ENCODE measurements around the gene VAMP5. TPM values are rescaled to one million over a fixed set of nuclear protein-coding genes. Genes with fewer than 3 reads are reported as not detected.
A peak's percentile ranks its signal among the peaks of the same experiment; 100 is the strongest.

The VAMP5 gene
- total RNA-seq, 1 experiment from 2014 or later, result 15.1 TPM

DNA sequence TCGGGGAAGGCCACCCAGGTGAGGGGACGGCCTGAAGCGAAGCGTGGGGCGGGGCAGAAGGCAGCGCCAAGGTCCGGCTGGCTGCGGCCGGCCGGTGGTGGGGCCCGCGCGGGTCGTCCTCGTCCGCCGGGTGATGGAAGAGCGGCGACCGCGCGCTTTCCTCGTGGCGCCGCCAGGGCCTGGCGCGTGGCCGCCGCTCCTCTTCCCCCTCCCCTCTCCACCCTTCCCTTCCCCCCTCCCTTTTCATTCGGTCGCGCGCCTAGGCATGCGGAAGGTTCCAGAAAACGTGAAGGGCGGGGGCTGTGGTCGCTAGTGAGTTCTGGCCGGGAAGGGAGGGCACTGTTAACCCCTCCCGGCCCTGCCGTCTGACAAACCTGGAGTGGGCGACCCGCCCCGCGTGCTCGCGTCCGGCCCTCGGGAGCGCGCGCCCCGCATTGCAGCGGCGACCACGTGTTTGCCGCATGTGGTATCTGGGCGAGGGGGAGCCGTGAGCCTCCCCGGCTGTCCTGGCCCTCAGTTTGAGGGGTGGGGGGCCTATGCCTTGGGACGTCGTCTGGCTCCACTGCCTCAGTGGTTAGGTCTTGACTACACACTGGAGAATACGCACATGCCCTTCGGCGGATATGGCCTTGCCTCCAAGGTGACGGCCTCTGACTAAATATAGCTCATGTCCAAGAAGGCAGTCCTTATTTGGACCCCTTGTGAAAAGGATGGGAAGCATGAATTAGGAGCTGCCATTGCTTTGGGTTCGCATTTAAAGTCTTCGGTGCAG lies 44.7 kb upstream of the VAMP5 start:
- Histone ChIP-seq H3K27me3 (replicated peaks; ENCODE audit: control insufficient read depth, insufficient read depth, low read length) (no peaks in the 10 kb centered on the region), H3K4me1 (peaks cover 6% of the 10 kb centered on the region), H3K36me3 (ENCODE audit: control insufficient read depth, insufficient read depth, low read length) (peaks cover 2% of the 10 kb centered on the region; the same call in 1 of the 2 replicates), H3K9me3 (no peaks in the 10 kb centered on the region), H3K4me3 (ENCODE audit: low read depth, low read length) (peak overlapping the region; percentile 98)
- DNase-seq, result peak; percentile 73 to 75
- Mint-ChIP-seq H3K27ac (ENCODE audit: unreplicated experiment) (peak overlapping the region; percentile 99), H3K27me3 (ENCODE audit: insufficient read depth, unreplicated experiment) (no peaks in the 10 kb centered on the region), H3K9me3 (ENCODE audit: unreplicated experiment) (no peaks in the 10 kb centered on the region), H3K36me3 (ENCODE audit: insufficient read depth, unreplicated experiment) (peaks cover 69% of the 10 kb centered on the region), H3K4me1 (ENCODE audit: low read depth, unreplicated experiment) (peaks cover 41% of the 10 kb centered on the region), H3K4me3 (ENCODE audit: unreplicated experiment) (peak overlapping the region; percentile 97)
- TF ChIP-seq, protein P1, sequence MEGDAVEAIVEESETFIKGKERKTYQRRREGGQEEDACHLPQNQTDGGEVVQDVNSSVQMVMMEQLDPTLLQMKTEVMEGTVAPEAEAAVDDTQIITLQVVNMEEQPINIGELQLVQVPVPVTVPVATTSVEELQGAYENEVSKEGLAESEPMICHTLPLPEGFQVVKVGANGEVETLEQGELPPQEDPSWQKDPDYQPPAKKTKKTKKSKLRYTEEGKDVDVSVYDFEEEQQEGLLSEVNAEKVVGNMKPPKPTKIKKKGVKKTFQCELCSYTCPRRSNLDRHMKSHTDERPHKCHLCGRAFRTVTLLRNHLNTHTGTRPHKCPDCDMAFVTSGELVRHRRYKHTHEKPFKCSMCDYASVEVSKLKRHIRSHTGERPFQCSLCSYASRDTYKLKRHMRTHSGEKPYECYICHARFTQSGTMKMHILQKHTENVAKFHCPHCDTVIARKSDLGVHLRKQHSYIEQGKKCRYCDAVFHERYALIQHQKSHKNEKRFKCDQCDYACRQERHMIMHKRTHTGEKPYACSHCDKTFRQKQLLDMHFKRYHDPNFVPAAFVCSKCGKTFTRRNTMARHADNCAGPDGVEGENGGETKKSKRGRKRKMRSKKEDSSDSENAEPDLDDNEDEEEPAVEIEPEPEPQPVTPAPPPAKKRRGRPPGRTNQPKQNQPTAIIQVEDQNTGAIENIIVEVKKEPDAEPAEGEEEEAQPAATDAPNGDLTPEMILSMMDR (IDR thresholded peaks at IDR 0.05; ENCODE audit: insufficient read depth in 1 of 2, low read depth in 1 of 2, low read length in 1 of 2, severe bottlenecking in 1 of 2, unreplicated experiment in 1 of 2), result no peak
- intact Hi-C loops (cut with micrococcal nuclease; ENCODE audit: unreplicated experiment), result loop anchor here (1.0 to 5.0 kb wide), 2 partner anchors 185 to 212 kb away; partner anchors contain the start of genes ELMOD3, RETSAT and TGOLN2
- CTCF ChIA-PET, result interaction anchor here (0.6 to 2.5 kb wide), 14 partner anchors 9 to 1013 kb away, joined by 3 to 32 read pairs (median 4); partner anchors contain the start of genes GGCX and SH2D6
- no TSS peak for BruUV-seq (replicated peaks)
- POLR2A ChIA-PET, result interaction anchor here (0.5 to 4.7 kb wide), 19 partner anchors 9 to 522 kb away, joined by 3 to 73 read pairs (median 8); partner anchors contain the start of genes C2orf68, ELMOD3, GGCX and RETSAT

DNA sequence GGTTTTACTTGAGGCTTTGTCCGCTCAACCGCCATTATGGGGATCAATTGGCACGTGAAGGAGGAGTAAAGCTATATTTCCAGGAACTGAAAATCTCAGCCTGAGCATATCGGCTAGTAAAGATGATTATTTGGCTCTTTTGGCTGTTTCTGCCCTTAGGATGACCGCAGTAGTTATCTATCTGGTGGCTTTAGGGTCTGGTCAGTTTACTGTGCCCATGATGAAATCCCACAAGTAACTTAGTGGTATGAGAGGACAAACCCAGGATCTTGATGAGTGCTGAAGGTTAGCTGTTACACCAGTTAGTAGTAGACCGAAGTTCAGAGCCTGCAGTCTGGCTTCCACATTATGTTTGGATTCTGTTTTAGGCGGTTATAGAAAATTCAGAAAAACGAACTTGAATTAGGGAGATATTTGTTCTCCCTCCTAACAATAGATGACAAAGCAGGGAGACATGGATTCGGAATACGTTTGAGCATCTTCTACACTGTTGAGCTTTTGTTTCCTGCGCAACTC lies 44.0 kb upstream of the VAMP5 start:
- CTCF ChIA-PET, result interaction anchor here (1.2 to 2.5 kb wide), 3 partner anchors 9 to 119 kb away, joined by 4 to 32 read pairs (median 25); no protein-coding TSS in a partner anchor
- H3K9me3 ChIP-seq, result no peaks in the 10 kb centered on the region
- Mint-ChIP-seq H3K27me3 (ENCODE audit: insufficient read depth, unreplicated experiment) (no peaks in the 10 kb centered on the region), H3K9me3 (ENCODE audit: unreplicated experiment) (no peaks in the 10 kb centered on the region), H3K4me3 (ENCODE audit: unreplicated experiment) (peak overlapping the region; percentile 97), H3K36me3 (ENCODE audit: insufficient read depth, unreplicated experiment) (peaks cover 75% of the 10 kb centered on the region), H3K4me1 (ENCODE audit: low read depth, unreplicated experiment) (peaks cover 40% of the 10 kb centered on the region), H3K27ac (ENCODE audit: unreplicated experiment) (peak overlapping the region; percentile 99)
- TSS peak; percentile 22 for BruUV-seq (replicated peaks)
- H3K4me1 ChIP-seq, result peaks cover 6% of the 10 kb centered on the region
- H3K27me3 ChIP-seq (replicated peaks; ENCODE audit: control insufficient read depth, insufficient read depth, low read length), result no peaks in the 10 kb centered on the region
- intact Hi-C loops (cut with micrococcal nuclease; ENCODE audit: unreplicated experiment), result no loop called here
- TF ChIP-seq, protein P1 (IDR thresholded peaks at IDR 0.05; ENCODE audit: insufficient read depth in 1 of 2, low read depth in 1 of 2, low read length in 1 of 2, severe bottlenecking in 1 of 2, unreplicated experiment in 1 of 2), result no peak
- H3K36me3 ChIP-seq (ENCODE audit: control insufficient read depth, insufficient read depth, low read length), result peaks cover 2% of the 10 kb centered on the region; the same call in 1 of the 2 replicates
- H3K4me3 ChIP-seq (ENCODE audit: low read depth, low read length), result peak overlapping the region; percentile 98
- POLR2A ChIA-PET, result interaction anchor here (0.5 to 4.7 kb wide), 5 partner anchors 11 to 522 kb away, joined by 3 to 73 read pairs (median 10); partner anchors contain the start of genes C2orf68 and SH2D6
- no peak for DNase-seq

DNA sequence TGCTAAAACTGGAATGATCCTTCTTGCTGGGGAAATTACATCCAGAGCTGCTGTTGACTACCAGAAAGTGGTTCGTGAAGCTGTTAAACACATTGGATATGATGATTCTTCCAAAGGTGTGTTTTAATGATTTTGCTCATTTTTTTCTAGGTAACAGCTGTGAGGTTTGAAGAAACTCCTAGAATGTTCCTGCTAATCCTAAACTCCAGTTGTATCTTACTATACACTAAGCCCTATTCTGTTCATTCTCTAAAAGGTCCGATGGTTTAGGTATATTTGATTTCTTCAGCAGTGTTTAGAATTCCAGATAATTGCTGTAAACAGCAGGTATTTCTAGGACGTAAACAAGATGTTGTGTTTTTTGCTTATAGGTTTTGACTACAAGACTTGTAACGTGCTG lies 43.0 kb upstream of the VAMP5 start:
- peak overlapping the region; percentile 98 for H3K4me3 ChIP-seq (ENCODE audit: low read depth, low read length)
- BruUV-seq (replicated peaks), result no TSS peak
- CTCF ChIA-PET, result interaction anchor here (0.6 kb wide), 1 partner anchor 70 kb away, joined by 3 read pairs; the partner anchor contains the start of gene C2orf68
- Mint-ChIP-seq H3K27me3 (ENCODE audit: insufficient read depth, unreplicated experiment) (no peaks in the 10 kb centered on the region), H3K4me3 (ENCODE audit: unreplicated experiment) (peak overlapping the region; percentile 97), H3K9me3 (ENCODE audit: unreplicated experiment) (no peaks in the 10 kb centered on the region), H3K27ac (ENCODE audit: unreplicated experiment) (no peak overlapping the region), H3K4me1 (ENCODE audit: low read depth, unreplicated experiment) (peaks cover 31% of the 10 kb centered on the region), H3K36me3 (ENCODE audit: insufficient read depth, unreplicated experiment) (peaks cover 86% of the 10 kb centered on the region)
- POLR2A ChIA-PET, result interaction anchor here (0.7 to 4.7 kb wide), 2 partner anchors 15 to 121 kb away, joined by 3 to 73 read pairs; partner anchors contain the start of gene SH2D6
- H3K36me3 ChIP-seq (ENCODE audit: control insufficient read depth, insufficient read depth, low read length), result peaks cover 2% of the 10 kb centered on the region; the same call in 1 of the 2 replicates
- no peak for DNase-seq
- H3K4me1 ChIP-seq, result peaks cover 6% of the 10 kb centered on the region
- no peaks in the 10 kb centered on the region for H3K9me3 ChIP-seq
- H3K27me3 ChIP-seq (replicated peaks; ENCODE audit: control insufficient read depth, insufficient read depth, low read length), result no peaks in the 10 kb centered on the region
- intact Hi-C loops (cut with micrococcal nuclease; ENCODE audit: unreplicated experiment), result no loop called here
- TF ChIP-seq, protein P1 (IDR thresholded peaks at IDR 0.05; ENCODE audit: insufficient read depth in 1 of 2, low read depth in 1 of 2, low read length in 1 of 2, severe bottlenecking in 1 of 2, unreplicated experiment in 1 of 2), result no peak
